Trophoblast cell (in vitro differentiated cells and primary cell): Measurements from ENCODE around the gene SLC41A1.

ENCODE experiments used
- DNase-seq, 2 donors: peaks; one replicate each; pipeline ENCODE4 v3.0.0-alpha.2; 2016
- H2AFZ ChIP-seq: 2 replicates; pipeline ENCODE4 v1.6.1; 2013; ENCODE audit warnings: low read length, moderate library complexity, mild to moderate bottlenecking; ENCODE audit not compliant: insufficient read depth, poor library complexity
- H2AK5ac ChIP-seq: 2 replicates; pipeline ENCODE4 v1.6.1; 2013; ENCODE audit warnings: mild to moderate bottlenecking, low read length
- H2BK120ac ChIP-seq: 2 replicates; pipeline ENCODE4 v1.6.1; 2013; ENCODE audit warnings: low read length, mild to moderate bottlenecking, moderate library complexity; ENCODE audit not compliant: insufficient read depth, poor library complexity
- H2BK12ac ChIP-seq: 2 replicates; pipeline ENCODE4 v1.6.1; 2013; ENCODE audit warnings: mild to moderate bottlenecking, low read length, moderate library complexity
- H2BK5ac ChIP-seq: 2 replicates; pipeline ENCODE4 v1.6.1; 2013; ENCODE audit warnings: low read length, low read depth, moderate library complexity, mild to moderate bottlenecking; ENCODE audit not compliant: poor library complexity
- H3K14ac ChIP-seq: 2 replicates; pipeline ENCODE4 v1.6.1; 2013; ENCODE audit warnings: mild to moderate bottlenecking, low read length
- H3K18ac ChIP-seq: 2 replicates; pipeline ENCODE4 v1.6.1; 2013; ENCODE audit warnings: mild to moderate bottlenecking, low read length
- H3K23ac ChIP-seq: 2 replicates; pipeline ENCODE4 v1.6.1; 2013; ENCODE audit warnings: low read length
- H3K27ac ChIP-seq: 2 replicates; pipeline ENCODE4 v1.5.1; 2013; ENCODE audit warnings: low read depth, mild to moderate bottlenecking, inconsistent platforms, low read length, moderate library complexity
- H3K27me3 ChIP-seq: 2 replicates; pipeline ENCODE4 v1.6.1; 2013; ENCODE audit warnings: inconsistent platforms, mild to moderate bottlenecking, low read length, moderate library complexity; ENCODE audit not compliant: insufficient read depth
- H3K36me3 ChIP-seq, 2 experiments: 1 replicate in 1 of 2; 2 replicates in 1 of 2; pipeline ENCODE4 v1.6.1; 2013; ENCODE audit warnings: low read length in 2 of 2, mild to moderate bottlenecking in 2 of 2, moderate library complexity in 1 of 2; ENCODE audit not compliant: insufficient read depth in 2 of 2, control insufficient read depth in 1 of 2
- H3K4ac ChIP-seq: 2 replicates; pipeline ENCODE4 v1.6.1; 2013; ENCODE audit warnings: low read depth, mild to moderate bottlenecking, low read length, moderate library complexity
- H3K4me1 ChIP-seq, 2 experiments: 1 replicate in 1 of 2; 2 replicates in 1 of 2; pipeline ENCODE4 v1.6.1; 2013; ENCODE audit warnings: low read length in 2 of 2, mild to moderate bottlenecking in 2 of 2, moderate library complexity in 1 of 2; ENCODE audit not compliant: insufficient read depth in 2 of 2, control insufficient read depth in 1 of 2
- H3K4me2 ChIP-seq: 2 replicates; pipeline ENCODE4 v1.6.1; 2013; ENCODE audit warnings: inconsistent platforms, mild to moderate bottlenecking, low read length, moderate library complexity
- H3K4me3 ChIP-seq: 2 replicates; pipeline ENCODE4 v1.5.1; 2013; ENCODE audit warnings: mild to moderate bottlenecking, low read depth, low read length, inconsistent platforms
- H3K79me1 ChIP-seq: one replicate; pipeline ENCODE4 v1.6.1; 2013; ENCODE audit warnings: low read length
- H3K79me2 ChIP-seq: 2 replicates; pipeline ENCODE4 v1.6.1; 2013; ENCODE audit warnings: low read length, mild to moderate bottlenecking; ENCODE audit not compliant: control insufficient read depth, insufficient read depth, poor library complexity
- H3K9ac ChIP-seq: 2 replicates; pipeline ENCODE4 v1.6.1; 2013; ENCODE audit warnings: mild to moderate bottlenecking, low read length
- H3K9me3 ChIP-seq: 2 replicates; pipeline ENCODE4 v1.6.1; 2013; ENCODE audit warnings: low read depth, mild to moderate bottlenecking, control low read depth, inconsistent platforms, low read length; ENCODE audit not compliant: insufficient read depth
- H4K12ac ChIP-seq: 2 replicates; pipeline ENCODE4 v1.6.1; 2013; ENCODE audit warnings: low read depth, mild to moderate bottlenecking, low read length, moderate library complexity
- H4K8ac ChIP-seq: 2 replicates; pipeline ENCODE4 v1.6.1; 2013; ENCODE audit warnings: low read depth, mild to moderate bottlenecking, low read length, moderate library complexity
- H4K91ac ChIP-seq: one replicate; pipeline ENCODE4 v1.6.1; 2013; ENCODE audit warnings: low read depth, mild to moderate bottlenecking, low read length, moderate library complexity
- WGBS: extraction: QIAGEN DNeasy Blood & Tissue Kit; methylation state at CpG from one replicate; pipeline ENCODE4 v1.1.7; 2013; ENCODE audit warnings: missing lambda C conversion rate; ENCODE audit not compliant: insufficient read length, insufficient coverage; ENCODE audit errors: extremely low coverage; 5-methylcytosine and 5-hydroxymethylcytosine counted together

The SLC41A1 gene

GRCh38 chr1:205787287-205787916, 25.6 kb downstream of the SLC41A1 start:
- H3K23ac ChIP-seq, result no peak overlapping the region
- H3K9ac ChIP-seq, result no peak overlapping the region
- no peak overlapping the region for H2BK12ac ChIP-seq
- H3K27ac ChIP-seq, result no peak overlapping the region
- DNase-seq, result no peak
- H4K12ac ChIP-seq, result no peak overlapping the region
- no peaks in the 10 kb centered on the region for H3K79me1 ChIP-seq
- H3K4ac ChIP-seq, result no peak overlapping the region
- H3K4me2 ChIP-seq, result no peak overlapping the region
- H3K4me1 ChIP-seq, result no peaks in the 10 kb centered on the region
- no peaks in the 10 kb centered on the region for H3K79me2 ChIP-seq
- no peak overlapping the region for H2AK5ac ChIP-seq
- H3K36me3 ChIP-seq, result no peaks in the 10 kb centered on the region
- H3K27me3 ChIP-seq, result no peaks in the 10 kb centered on the region
- H4K91ac ChIP-seq, result no peak overlapping the region
- no peak overlapping the region for H3K4me3 ChIP-seq
- H3K9me3 ChIP-seq, result no peaks in the 10 kb centered on the region
- H3K18ac ChIP-seq, result no peak overlapping the region
- H4K8ac ChIP-seq, result no peak overlapping the region
- no peak overlapping the region for H2BK120ac ChIP-seq
- no peak overlapping the region for H2BK5ac ChIP-seq
- no CpG with 5 or more reads among the region's 10 CpGs for WGBS
- H3K14ac ChIP-seq, result no peak overlapping the region
- no peak overlapping the region for H2AFZ ChIP-seq

- Histone ChIP-seq H3K4me1 (no peaks in the 10 kb centered on the region), H3K79me2 (no peaks in the 10 kb centered on the region), H3K4me2 (no peak overlapping the region), H4K91ac (no peak overlapping the region), H3K27me3 (no peaks in the 10 kb centered on the region), H2AFZ (no peak overlapping the region), H3K79me1 (no peaks in the 10 kb centered on the region), H3K4ac (no peak overlapping the region), H2BK5ac (no peak overlapping the region), H3K18ac (no peak overlapping the region), H2BK120ac (no peak overlapping the region), H2AK5ac (no peak overlapping the region), H3K9ac (no peak overlapping the region), H2BK12ac (no peak overlapping the region), H3K23ac (no peak overlapping the region), H3K14ac (no peak overlapping the region), H3K36me3 (no peaks in the 10 kb centered on the region), H4K8ac (no peak overlapping the region), H3K9me3 (no peaks in the 10 kb centered on the region), H3K4me3 (no peak overlapping the region), H3K27ac (no peak overlapping the region), H4K12ac (no peak overlapping the region)
- WGBS, result no CpG with 5 or more reads among the region's 4 CpGs
- DNase-seq, result no peak
Observed at GRCh38 chr1:205786601-205787000, 26.4 kb downstream of the SLC41A1 start.

- Histone ChIP-seq H2AFZ (no peak overlapping the region), H3K27ac (no peak overlapping the region), H4K8ac (no peak overlapping the region), H2BK5ac (no peak overlapping the region), H3K9me3 (no peaks in the 10 kb centered on the region), H2AK5ac (no peak overlapping the region), H3K79me2 (no peaks in the 10 kb centered on the region), H3K79me1 (no peaks in the 10 kb centered on the region), H3K4me2 (no peak overlapping the region), H3K23ac (no peak overlapping the region), H3K18ac (no peak overlapping the region), H4K91ac (no peak overlapping the region), H3K4me3 (no peak overlapping the region), H3K9ac (no peak overlapping the region), H2BK120ac (no peak overlapping the region), H3K4ac (no peak overlapping the region), H3K4me1 (no peaks in the 10 kb centered on the region), H3K14ac (no peak overlapping the region), H3K27me3 (no peaks in the 10 kb centered on the region), H2BK12ac (no peak overlapping the region), H3K36me3 (no peaks in the 10 kb centered on the region), H4K12ac (no peak overlapping the region)
- no CpG with 5 or more reads among the region's 9 CpGs for WGBS
- DNase-seq, result no peak
Observed at GRCh38 chr1:205785446-205785845, 27.6 kb downstream of the SLC41A1 start.

- H3K4me3 ChIP-seq, result no peak overlapping the region
- H2BK120ac ChIP-seq, result no peak overlapping the region
- no peaks in the 10 kb centered on the region for H3K36me3 ChIP-seq
- no peaks in the 10 kb centered on the region for H3K4me1 ChIP-seq
- H2BK12ac ChIP-seq, result no peak overlapping the region
- H3K4me2 ChIP-seq, result no peak overlapping the region
- no peak overlapping the region for H3K4ac ChIP-seq
- H4K8ac ChIP-seq, result no peak overlapping the region
- DNase-seq, result no peak
- WGBS, result no CpG with 5 or more reads among the region's 4 CpGs
- H3K79me1 ChIP-seq, result no peaks in the 10 kb centered on the region
- no peak overlapping the region for H3K23ac ChIP-seq
- no peak overlapping the region for H3K14ac ChIP-seq
- no peak overlapping the region for H3K27ac ChIP-seq
- no peak overlapping the region for H3K9ac ChIP-seq
- H2AK5ac ChIP-seq, result no peak overlapping the region
- no peak overlapping the region for H2BK5ac ChIP-seq
- no peak overlapping the region for H3K18ac ChIP-seq
- no peaks in the 10 kb centered on the region for H3K9me3 ChIP-seq
- no peaks in the 10 kb centered on the region for H3K27me3 ChIP-seq
- no peak overlapping the region for H4K12ac ChIP-seq
- no peaks in the 10 kb centered on the region for H3K79me2 ChIP-seq
- no peak overlapping the region for H2AFZ ChIP-seq
- no peak overlapping the region for H4K91ac ChIP-seq
Observed at GRCh38 chr1:205783904-205784303, 29.1 kb downstream of the SLC41A1 start.
